Left ventricle myocardium inferior (tissue), 1 donor: ENCODE results near the gene UBP1. TPM values are rescaled to one million over a fixed set of nuclear protein-coding genes. Genes with fewer than 3 reads are reported as not detected.
A peak's percentile ranks its signal among the peaks of the same experiment; 100 is the strongest.

Source experiments
- DNase-seq: peaks from one replicate; pipeline ENCODE4 v3.0.0-alpha.2; 2020
- H3K27ac ChIP-seq: fragments of 200-600 bp; replicated peaks from 2 replicates; pipeline ENCODE4 v1.8.0; 2021
- H3K27me3 ChIP-seq: fragments of 200-600 bp; 2 replicates; pipeline ENCODE4 v1.8.0; 2021; ENCODE audit warnings: low read depth
- H3K36me3 ChIP-seq: fragments of 200-600 bp; 2 replicates; pipeline ENCODE4 v1.8.0; 2021
- H3K4me1 ChIP-seq: fragments of 200-600 bp; 2 replicates; pipeline ENCODE4 v1.8.0; 2021
- H3K4me3 ChIP-seq: fragments of 200-600 bp; 2 replicates; pipeline ENCODE4 v1.8.0; 2021; ENCODE audit warnings: mild to moderate bottlenecking, moderate library complexity
- H3K9me3 ChIP-seq: fragments of 200-600 bp; replicated peaks from 2 replicates; pipeline ENCODE4 v1.8.0; 2021
- intact Hi-C: fragments of 100-400 bp; cut with micrococcal nuclease; formaldehyde crosslinking; loops from one replicate; pipeline ENCODE4 v1.11.0; 2022
- total RNA-seq: library from RNA; stranded (reverse); fragmentation: NEBNext Ultra II Directional; extraction: Animal tissue kit (Norgen Biotek cat#: 25700); gene quantifications from one replicate; pipeline ENCODE4 v1.2.1, GENCODE V29; 2021
- TF ChIP-seq, protein P1 (sequence below): fragments of 200-600 bp; IDR thresholded peaks from 2 replicates; pipeline ENCODE4 v1.8.0; 2021; ENCODE audit warnings: antibody characterized with exemption, mild to moderate bottlenecking, borderline replicate concordance
- donor health status: DM: no; HTN: yes; CAD: no; lungs with severe emphysema.

Gene UBP1
- total RNA-seq, 1 donor from 2014 or later = 40.6 TPM

DNA sequence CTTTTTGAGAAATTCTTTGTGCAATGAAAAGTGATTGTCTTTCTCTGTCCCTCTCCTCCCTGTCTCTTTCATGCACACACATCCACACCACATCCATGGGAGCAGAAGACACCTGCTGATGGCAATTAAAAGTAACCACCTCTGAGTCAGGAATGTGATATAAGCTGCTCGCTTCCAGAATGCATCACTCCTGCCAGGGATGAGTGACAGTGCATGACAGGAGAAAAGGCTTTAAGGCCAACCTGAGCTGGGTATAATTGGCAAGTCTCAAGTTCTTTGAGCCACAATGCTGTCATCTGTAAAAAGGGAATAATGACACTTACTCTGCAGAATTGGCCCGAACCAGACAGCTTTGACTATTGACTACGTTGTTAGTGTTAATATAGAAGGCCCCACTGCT lies 59.6 kb downstream of the UBP1 start:
- no peaks in the 10 kb centered on the region for H3K4me1 ChIP-seq
- H3K27me3 ChIP-seq = no peaks in the 10 kb centered on the region
- no peak overlapping the region for H3K27ac ChIP-seq
- H3K9me3 ChIP-seq = no peaks in the 10 kb centered on the region
- TF ChIP-seq, protein P1, sequence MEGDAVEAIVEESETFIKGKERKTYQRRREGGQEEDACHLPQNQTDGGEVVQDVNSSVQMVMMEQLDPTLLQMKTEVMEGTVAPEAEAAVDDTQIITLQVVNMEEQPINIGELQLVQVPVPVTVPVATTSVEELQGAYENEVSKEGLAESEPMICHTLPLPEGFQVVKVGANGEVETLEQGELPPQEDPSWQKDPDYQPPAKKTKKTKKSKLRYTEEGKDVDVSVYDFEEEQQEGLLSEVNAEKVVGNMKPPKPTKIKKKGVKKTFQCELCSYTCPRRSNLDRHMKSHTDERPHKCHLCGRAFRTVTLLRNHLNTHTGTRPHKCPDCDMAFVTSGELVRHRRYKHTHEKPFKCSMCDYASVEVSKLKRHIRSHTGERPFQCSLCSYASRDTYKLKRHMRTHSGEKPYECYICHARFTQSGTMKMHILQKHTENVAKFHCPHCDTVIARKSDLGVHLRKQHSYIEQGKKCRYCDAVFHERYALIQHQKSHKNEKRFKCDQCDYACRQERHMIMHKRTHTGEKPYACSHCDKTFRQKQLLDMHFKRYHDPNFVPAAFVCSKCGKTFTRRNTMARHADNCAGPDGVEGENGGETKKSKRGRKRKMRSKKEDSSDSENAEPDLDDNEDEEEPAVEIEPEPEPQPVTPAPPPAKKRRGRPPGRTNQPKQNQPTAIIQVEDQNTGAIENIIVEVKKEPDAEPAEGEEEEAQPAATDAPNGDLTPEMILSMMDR = no peak
- peaks cover 22% of the 10 kb centered on the region for H3K36me3 ChIP-seq
- H3K4me3 ChIP-seq = no peak overlapping the region
- DNase-seq = no peak
- intact Hi-C loops = no loop called here

DNA sequence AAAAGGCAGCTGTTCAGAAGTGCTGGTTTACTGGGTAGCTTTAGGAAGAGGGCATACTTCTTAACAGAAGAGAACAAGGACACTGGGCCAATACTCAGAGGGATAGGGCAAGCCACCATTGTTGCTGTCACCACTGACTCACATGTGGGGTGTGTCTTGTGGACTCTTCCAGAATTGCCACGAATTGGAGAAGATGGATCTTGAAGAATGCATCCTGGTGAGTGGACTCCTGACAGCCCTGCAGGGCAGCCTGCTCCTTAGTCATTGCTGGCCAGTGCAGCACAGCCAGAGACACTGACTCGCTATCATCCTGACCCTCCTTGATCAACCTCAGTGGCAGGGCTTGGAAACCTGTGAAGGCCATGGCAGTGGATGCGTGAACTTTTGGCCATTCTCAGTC lies 62.3 kb downstream of the UBP1 start:
- Histone ChIP-seq H3K27ac (no peak overlapping the region), H3K27me3 (no peaks in the 10 kb centered on the region), H3K4me1 (no peaks in the 10 kb centered on the region), H3K9me3 (no peaks in the 10 kb centered on the region), H3K36me3 (peaks cover 4% of the 10 kb centered on the region), H3K4me3 (no peak overlapping the region)
- no peak for DNase-seq
- intact Hi-C loops = no loop called here
- TF ChIP-seq, protein P1 = no peak

GRCh38 chr3:33377489-33377888 lies 62.7 kb downstream of the UBP1 start:
- DNase-seq = no peak
- peaks cover 4% of the 10 kb centered on the region for H3K36me3 ChIP-seq
- no peak overlapping the region for H3K27ac ChIP-seq
- peaks cover 4% of the 10 kb centered on the region for H3K4me1 ChIP-seq
- no peaks in the 10 kb centered on the region for H3K27me3 ChIP-seq
- intact Hi-C loops = no loop called here
- no peaks in the 10 kb centered on the region for H3K9me3 ChIP-seq
- H3K4me3 ChIP-seq = no peak overlapping the region
- TF ChIP-seq, protein P1 = no peak

DNA sequence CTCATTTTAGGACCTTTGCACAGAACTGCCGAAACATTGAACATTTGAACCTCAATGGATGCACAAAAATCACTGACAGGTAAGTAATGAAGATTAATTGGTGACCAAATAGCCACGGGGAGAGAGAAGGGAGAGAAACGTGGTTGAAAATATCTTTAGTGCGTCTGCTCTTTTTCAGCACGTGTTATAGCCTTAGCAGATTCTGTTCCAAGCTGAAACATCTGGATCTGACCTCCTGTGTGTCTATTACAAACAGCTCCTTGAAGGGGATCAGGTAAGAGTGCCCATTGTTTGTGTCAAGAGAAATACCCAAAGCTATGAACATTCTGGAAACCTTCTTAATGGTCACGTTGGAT lies 67.1 kb downstream of the UBP1 start:
- Histone ChIP-seq H3K4me3 (no peak overlapping the region), H3K27me3 (no peaks in the 10 kb centered on the region), H3K27ac (no peak overlapping the region), H3K9me3 (no peaks in the 10 kb centered on the region), H3K4me1 (peaks cover 4% of the 10 kb centered on the region), H3K36me3 (peaks cover 4% of the 10 kb centered on the region)
- TF ChIP-seq, protein P1 = no peak
- intact Hi-C loops = loop anchor here (5.0 kb wide), 1 partner anchor 241 kb away; no protein-coding TSS in a partner anchor
- DNase-seq = no peak

DNA sequence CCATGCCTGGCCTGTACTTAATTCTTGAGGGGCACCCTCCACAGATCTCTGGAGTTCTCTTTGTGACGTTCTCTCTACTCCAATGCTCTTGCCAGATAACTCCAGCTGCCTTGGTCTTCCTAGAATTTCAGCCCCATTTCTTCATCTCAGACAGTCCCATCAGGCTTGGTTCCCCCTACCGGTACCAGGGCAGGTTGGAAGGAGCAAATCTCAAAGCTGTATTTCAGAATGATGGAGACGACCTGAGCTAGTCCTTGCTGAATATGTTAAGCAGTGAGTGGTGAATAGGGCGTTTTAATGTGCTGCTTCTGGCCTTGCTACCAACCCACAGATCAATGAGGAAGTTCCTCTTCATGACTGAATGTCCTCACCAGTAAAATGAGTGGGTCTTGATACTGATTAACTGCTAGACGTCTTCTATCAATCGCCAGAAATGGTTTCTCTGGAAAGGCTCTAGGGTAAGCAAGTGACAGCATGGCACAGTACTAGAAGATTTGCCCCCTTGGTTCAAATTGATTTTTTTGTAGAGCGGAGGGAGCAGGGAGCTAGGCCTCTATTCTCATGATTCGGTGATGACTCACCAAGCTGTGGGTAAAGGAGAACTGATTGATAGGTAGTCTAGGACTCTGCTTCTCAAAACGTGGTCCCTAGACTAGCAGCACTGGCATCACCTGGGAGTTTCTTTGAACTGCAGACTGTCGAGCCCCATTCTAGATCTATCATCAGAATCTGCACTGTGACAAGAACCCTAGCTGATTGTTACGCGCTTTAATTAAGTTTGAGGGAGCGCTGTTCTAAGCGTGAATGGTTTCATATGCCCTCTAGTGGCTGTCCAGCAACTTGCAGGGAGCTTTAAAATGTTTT lies 67.8 kb downstream of the UBP1 start:
- peaks cover 4% of the 10 kb centered on the region for H3K4me1 ChIP-seq
- no peaks in the 10 kb centered on the region for H3K27me3 ChIP-seq
- H3K36me3 ChIP-seq = peaks cover 1% of the 10 kb centered on the region
- no peaks in the 10 kb centered on the region for H3K9me3 ChIP-seq
- no peak overlapping the region for H3K27ac ChIP-seq
- no peak overlapping the region for H3K4me3 ChIP-seq
- intact Hi-C loops = loop anchor here (5.0 kb wide), 1 partner anchor 240 kb away; no protein-coding TSS in a partner anchor
- no peak for DNase-seq
- TF ChIP-seq, protein P1 = peak; percentile 95
